ENCODE measurements around the gene PTPN14. TPM values are rescaled to one million over a fixed set of nuclear protein-coding genes. Genes with fewer than 3 reads are reported as not detected.
"Not testable (repeated sequence)": the region's sequence is repeated elsewhere in the genome, so short reads cannot be mapped to it uniquely, and the experiment has no call there.

The PTPN14 gene
- polyA plus RNA-seq, 1 experiment, result 29.4 TPM

GRCh38 chr1:214510477-214510876 lies 40.9 kb downstream of the PTPN14 start:
- Histone ChIP-seq H3K36me3 (ENCODE audit: control insufficient read depth, insufficient read depth, low read length) (no peaks in the 10 kb centered on the region; the same call in 1 of the 2 replicates), H3K27me3 (ENCODE audit: control insufficient read depth, insufficient read depth, low read length) (no peaks in the 10 kb centered on the region), H3K4me3 (ENCODE audit: low read depth, low read length) (no peak overlapping the region)
- CTCF ChIA-PET, result no interaction called here
- POLR2A ChIA-PET, result no interaction called here
- no peak for DNase-seq (ENCODE audit: low read depth)
- TF ChIP-seq CTCF (IDR thresholded peaks at IDR 0.05; ENCODE audit: insufficient read depth, low read depth, low read length), result no peak

- H3K36me3 ChIP-seq (ENCODE audit: control insufficient read depth, insufficient read depth, low read length); CTCF ChIA-PET; POLR2A ChIA-PET; H3K27me3 ChIP-seq (ENCODE audit: control insufficient read depth, insufficient read depth, low read length); H3K4me3 ChIP-seq (ENCODE audit: low read depth, low read length); DNase-seq (ENCODE audit: low read depth): not testable (repeated sequence)
Measured at GRCh38 chr1:214509622-214510021, 41.8 kb downstream of the PTPN14 start.

GRCh38 chr1:214506972-214507431 lies 44.4 kb downstream of the PTPN14 start:
- no peaks in the 10 kb centered on the region for H3K27me3 ChIP-seq (ENCODE audit: control insufficient read depth, insufficient read depth, low read length)
- ChIA-PET CTCF (no interaction called here), POLR2A (no interaction called here)
- DNase-seq (ENCODE audit: low read depth), result no peak
- H3K4me3 ChIP-seq (ENCODE audit: low read depth, low read length), result no peak overlapping the region
- no peaks in the 10 kb centered on the region; the same call in 1 of the 2 replicates for H3K36me3 ChIP-seq (ENCODE audit: control insufficient read depth, insufficient read depth, low read length)
- TF ChIP-seq CTCF (IDR thresholded peaks at IDR 0.05; ENCODE audit: insufficient read depth, low read depth, low read length), result no peak

GRCh38 chr1:214505134-214505533 lies 46.3 kb downstream of the PTPN14 start:
- no peak for DNase-seq (ENCODE audit: low read depth)
- CTCF ChIA-PET, result no interaction called here
- H3K4me3 ChIP-seq (ENCODE audit: low read depth, low read length), result no peak overlapping the region
- POLR2A ChIA-PET, result no interaction called here
- H3K36me3 ChIP-seq (ENCODE audit: control insufficient read depth, insufficient read depth, low read length), result no peaks in the 10 kb centered on the region
- TF ChIP-seq CTCF (IDR thresholded peaks at IDR 0.05; ENCODE audit: insufficient read depth, low read depth, low read length), result no peak
- H3K27me3 ChIP-seq (ENCODE audit: control insufficient read depth, insufficient read depth, low read length), result no peaks in the 10 kb centered on the region

- CTCF ChIA-PET, result no interaction called here
Measured at GRCh38 chr1:214504330-214504729, 47.1 kb downstream of the PTPN14 start.

More at GRCh38 chr1:214504330-214504729, 47.1 kb downstream of the PTPN14 start:
- no peak for DNase-seq (ENCODE audit: low read depth)
- H3K27me3 ChIP-seq (ENCODE audit: control insufficient read depth, insufficient read depth, low read length), result no peaks in the 10 kb centered on the region
- no peaks in the 10 kb centered on the region for H3K36me3 ChIP-seq (ENCODE audit: control insufficient read depth, insufficient read depth, low read length)
- H3K4me3 ChIP-seq (ENCODE audit: low read depth, low read length), result no peak overlapping the region
- no peak for TF ChIP-seq CTCF (IDR thresholded peaks at IDR 0.05; ENCODE audit: insufficient read depth, low read depth, low read length)
- POLR2A ChIA-PET, result no interaction called here

Measured in BJ (cell line).